Activated CD4-positive, alpha-beta T cell treated with anti-CD3 and anti-CD28 coated beads for 48 hours (primary cell): ENCODE data around the gene SLC6A9.

Experiments used
- DNase-seq: peaks from one replicate; pipeline ENCODE4 v3.0.0-alpha.2; 2020

Gene SLC6A9

DNA sequence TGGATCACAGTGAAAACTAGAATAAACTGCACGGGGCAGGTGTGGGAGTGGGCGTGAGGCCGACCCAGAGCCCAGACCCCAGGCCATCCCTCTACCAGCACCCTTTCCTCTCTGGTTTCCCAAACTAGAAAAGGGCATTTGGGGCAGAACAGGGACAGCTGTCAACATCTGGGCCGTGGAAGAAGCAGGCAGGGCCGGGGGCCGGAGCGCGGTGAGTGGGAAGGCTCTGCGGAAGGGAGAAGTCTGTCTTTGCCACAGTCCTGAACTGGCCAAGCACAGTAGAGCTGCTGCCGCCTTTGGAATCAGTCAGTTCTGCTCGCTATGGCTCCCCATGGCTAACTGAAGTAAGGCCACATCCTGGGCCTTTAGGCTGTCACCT lies 33.3 kb downstream of the SLC6A9 start:
- DNase-seq, result no peak

DNA sequence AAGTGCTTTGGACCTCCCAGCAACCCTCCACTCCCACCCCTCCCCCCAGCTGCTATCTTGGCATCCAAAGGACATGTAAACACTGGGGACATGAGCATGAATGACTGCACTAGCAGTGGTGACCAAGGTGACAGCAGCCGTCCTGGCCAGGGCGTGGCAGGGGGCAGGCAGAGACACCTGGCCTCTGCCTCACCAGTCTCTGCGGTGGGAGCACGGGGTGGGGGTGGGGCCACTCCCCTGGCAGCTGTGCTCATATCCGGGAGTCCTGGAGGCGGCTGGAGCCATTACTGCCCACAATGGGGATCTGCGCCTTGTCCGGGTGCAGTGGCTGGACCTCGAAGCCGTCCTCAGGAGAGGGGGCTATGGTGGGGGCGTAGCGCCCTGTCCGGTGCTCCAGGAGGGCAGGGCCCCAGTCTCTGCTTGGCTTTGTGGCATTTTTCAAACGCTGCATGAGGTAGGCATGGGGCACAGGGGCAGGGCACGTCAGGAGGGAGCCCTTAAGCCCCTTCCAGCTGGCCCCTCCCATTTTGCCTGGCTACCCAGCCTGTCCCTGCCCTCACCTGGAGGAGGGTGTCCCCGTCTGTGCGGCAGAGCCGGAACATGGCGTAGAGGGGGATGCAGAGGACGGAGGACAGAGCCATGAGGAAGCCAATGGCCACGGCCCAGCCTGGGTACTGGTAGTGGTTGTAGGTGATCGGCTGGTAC lies 33.8 kb downstream of the SLC6A9 start:
- DNase-seq, result no peak

DNA sequence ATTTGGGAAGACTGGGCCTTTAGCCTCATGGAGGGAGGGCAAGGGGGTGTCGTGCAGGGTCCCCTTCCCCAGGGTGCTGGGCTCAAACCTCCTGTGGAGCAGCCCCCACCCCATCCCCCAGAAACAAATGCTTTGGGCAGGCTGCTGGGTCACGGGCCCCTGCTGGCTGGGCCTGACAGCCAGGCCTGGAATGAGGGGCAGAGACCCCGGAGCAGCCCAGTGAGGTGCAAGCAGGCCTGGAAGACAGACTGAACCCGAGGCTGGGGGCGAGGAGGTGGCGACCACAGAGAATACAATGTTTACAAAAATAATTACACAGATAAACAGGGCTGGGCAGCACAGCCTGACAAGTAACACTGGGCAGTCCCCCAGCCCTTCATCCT lies 34.5 kb downstream of the SLC6A9 start:
- no peak for DNase-seq

- no peak for DNase-seq
These were observed 35.1 kb downstream of the SLC6A9 start for GRCh38 chr1:43995984-43996732.

DNA sequence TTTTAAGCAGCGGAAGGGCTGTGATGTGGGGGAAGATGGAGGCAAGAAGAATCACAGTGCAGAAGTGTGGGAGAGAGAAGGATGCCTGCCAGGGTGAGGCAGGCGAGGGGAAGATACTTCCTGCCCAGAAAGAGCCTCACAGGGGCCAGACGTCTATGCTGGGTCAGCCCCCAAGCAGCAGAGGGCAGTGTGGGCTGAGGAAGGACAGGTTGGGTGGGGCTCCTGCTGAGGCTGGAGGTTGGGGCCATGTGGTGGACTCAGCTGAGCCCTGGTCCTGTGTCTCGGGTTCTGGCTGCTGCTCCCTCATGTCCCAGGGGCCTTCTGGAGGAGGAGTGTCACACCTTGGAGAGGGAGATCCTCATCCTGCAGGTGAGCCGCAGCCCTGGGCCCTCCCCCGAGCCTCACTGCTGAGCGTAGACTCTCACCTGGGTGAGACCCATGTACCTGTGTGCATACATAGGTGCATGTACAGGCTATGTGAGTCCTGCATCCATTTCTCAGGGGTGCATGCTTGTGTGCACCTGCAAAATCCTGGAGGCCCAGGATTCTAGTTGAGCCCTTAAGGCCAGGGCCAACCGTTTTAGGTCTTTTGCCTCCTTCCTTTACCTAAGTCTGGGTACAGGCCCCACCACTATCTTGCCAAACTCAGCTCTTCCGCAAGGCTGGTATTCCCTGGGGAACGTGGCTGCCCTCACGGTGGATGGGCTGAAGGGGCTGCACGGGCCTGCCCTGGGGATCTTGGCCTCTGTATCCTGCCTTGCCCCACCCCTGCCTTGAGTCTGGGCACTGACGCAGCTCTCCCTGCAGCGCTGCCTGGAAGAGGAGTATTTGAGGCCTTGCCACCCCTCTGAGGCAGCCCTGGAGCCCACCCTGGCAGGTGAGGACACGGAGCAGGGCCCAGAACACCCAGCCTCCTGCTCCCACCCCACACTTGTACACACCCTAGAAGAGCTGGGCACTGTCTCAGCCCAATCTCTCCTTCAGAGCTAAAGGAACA lies 36.2 kb downstream of the SLC6A9 start:
- peak; percentile 25 for DNase-seq

- no peak for DNase-seq
These were observed 37.2 kb downstream of the SLC6A9 start for GRCh38 chr1:43994071-43994470.

- DNase-seq, result no peak
These were observed 37.9 kb downstream of the SLC6A9 start for GRCh38 chr1:43993206-43993914.

GRCh38 chr1:43992232-43992995 lies 38.8 kb downstream of the SLC6A9 start:
- no peak for DNase-seq

- peak; percentile 81 for DNase-seq
These were observed 39.6 kb downstream of the SLC6A9 start, which contains the start of gene CCDC24 for GRCh38 chr1:43991476-43992231. CCDC24 (plus strand) TSS chr1:43991599; CDS start chr1:43991879, 280 bp downstream.

- DNase-seq, result no peak
These were observed 40.1 kb downstream of the SLC6A9 start for GRCh38 chr1:43991200-43991475.

DNA sequence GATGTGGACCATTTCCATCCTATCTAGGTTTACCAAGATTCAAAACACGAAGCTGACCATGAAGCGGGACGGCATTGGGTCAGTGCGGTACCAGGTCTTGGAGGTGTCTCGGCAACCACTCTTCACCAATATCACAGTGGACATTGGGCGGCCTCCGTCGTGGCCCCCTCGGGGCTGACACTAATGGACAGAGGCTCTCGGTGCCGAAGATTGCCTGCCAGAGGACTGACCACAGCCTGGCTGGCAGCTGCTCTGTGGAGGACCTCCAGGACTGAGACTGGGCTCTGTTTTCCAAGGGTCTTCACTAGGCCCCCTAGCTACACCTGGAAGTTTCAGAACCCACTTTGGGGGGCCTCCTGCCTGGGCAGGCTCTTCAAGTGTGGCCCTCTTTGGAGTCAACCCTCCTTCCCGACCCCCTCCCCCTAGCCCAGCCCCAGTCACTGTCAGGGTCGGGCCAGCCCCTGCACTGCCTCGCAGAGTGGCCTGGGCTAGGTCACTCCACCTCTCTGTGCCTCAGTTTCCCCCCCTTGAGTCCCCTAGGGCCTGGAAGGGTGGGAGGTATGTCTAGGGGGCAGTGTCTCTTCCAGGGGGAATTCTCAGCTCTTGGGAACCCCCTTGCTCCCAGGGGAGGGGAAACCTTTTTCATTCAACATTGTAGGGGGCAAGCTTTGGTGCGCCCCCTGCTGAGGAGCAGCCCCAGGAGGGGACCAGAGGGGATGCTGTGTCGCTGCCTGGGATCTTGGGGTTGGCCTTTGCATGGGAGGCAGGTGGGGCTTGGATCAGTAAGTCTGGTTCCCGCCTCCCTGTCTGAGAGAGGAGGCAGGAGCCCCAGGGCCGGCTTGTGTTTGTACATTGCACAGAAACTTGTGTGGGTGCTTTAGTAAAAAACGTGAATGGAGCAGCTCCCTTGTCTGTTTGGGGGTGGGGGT lies 40.7 kb downstream of the SLC6A9 start:
- DNase-seq, result no peak

DNA sequence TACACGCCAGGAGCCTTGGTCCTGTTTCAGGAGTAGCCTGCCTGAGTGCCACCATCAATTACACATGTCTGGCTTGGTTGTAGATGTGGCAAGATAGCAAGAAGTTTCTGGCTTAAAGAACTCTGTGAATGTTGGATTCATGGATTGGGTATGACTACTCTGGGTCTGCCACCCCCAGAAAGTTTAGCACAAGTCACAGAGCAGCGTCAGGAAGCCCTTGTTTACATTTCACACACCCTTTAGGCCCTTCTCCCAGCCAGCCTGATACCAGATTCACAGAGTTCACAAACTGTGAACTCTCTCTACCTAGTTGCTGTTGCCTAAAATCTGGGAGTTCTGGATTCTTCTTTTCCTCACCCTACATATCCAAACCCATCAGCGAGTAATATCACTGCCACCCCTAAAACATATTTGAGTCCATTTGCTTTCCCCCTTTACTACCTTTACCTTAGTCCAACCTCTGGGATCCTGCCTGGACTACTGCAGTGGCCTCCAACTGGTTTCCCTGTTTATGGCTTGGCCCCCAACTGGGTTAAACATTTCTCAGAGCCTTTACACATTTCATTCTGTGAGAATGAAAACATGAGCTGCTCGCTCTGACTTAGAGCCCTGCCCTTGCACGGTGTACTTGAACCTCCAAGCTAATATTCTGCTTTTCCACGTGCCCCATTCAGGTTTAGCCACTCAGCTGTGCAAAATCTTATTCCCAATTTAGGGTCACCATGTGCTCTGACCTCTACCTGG lies 43.9 kb downstream of the SLC6A9 start:
- DNase-seq, result no peak

- no peak for DNase-seq
These were observed 44.5 kb downstream of the SLC6A9 start for GRCh38 chr1:43986712-43987111.

DNA sequence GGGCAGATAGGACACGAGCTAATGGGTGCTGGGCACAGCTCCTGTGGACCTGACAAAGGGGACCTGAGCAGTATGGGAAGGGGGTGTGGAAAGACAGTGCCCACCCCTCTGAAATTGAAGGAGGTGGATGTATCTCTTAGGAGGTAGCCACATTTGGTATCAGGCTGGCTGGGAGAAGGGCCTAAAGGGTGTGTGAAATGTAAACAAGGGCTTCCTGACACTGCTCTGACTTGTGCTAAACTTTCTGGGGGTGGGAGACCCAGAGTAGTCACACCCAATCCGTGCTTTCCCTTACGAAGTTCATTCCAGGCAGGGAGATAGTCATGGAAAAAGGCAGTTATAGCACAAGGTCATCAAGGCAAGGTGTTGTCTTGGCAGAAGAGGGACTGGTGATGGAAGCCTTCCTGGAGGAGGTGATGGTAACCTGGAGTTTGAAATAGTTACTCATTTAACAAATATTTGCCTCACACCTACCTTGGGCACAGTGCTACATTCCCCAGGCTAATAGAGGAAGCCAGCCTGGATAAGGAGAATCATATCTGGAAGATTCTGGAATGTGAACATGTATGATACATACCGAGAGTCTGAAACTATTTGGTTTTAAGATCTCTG lies 45.2 kb downstream of the SLC6A9 start:
- no peak for DNase-seq

- no peak for DNase-seq
These were observed 46.4 kb downstream of the SLC6A9 start for GRCh38 chr1:43984855-43985254.

DNA sequence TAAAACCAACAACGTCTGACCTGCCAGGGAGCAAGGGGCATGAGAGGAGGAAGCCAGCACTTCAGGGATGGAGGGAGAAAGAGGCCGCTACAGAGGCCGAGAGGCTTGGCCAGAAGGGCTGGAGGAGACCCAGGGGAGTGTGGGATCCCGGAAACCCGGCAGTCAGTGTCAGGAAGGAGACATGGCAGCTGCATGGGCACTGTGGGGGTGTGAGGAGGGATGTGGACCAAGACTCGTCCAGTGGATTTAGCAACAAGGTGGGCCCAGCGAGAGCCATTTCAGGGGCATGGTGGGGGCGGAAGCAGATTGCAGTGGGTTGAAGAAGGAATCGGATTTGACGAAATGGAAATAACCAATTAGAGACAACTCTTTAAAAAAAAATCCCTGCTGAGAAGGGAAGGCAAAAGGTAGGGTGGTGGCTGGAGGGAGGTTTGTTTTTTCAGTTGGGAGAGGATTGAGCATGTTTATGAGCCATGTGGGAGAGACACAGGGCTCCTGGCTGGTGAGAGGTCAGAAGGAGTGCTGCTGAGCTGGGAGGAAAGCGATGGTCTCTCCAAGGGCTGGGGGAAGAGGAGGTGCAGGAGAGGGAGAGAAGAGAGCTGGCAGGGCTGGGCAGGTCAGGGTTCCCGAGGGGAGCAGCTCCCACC lies 47.9 kb downstream of the SLC6A9 start:
- no peak for DNase-seq

- no peak for DNase-seq
These were observed 48.5 kb downstream of the SLC6A9 start for GRCh38 chr1:43982808-43983207.

GRCh38 chr1:43982241-43982640 lies 49.0 kb downstream of the SLC6A9 start:
- no peak for DNase-seq
